HFFc6 (cell line): ENCODE results near the gene TMPRSS9. TPM values are rescaled to one million over a fixed set of nuclear protein-coding genes. Genes with fewer than 3 reads are reported as not detected.

Experiments used
- DNase-seq: peaks from one replicate; pipeline ENCODE4 v3.0.0-alpha.2; 2018
- H3K27ac Mint-ChIP-seq: 2 replicates; pipeline ENCODE4 v1.8.0; 2020; ENCODE audit warnings: mild to moderate bottlenecking, mixed read lengths
- H3K27me3 Mint-ChIP-seq: 2 replicates; pipeline ENCODE4 v1.8.0; 2021; ENCODE audit warnings: mild to moderate bottlenecking, moderate library complexity, mixed read lengths; ENCODE audit not compliant: insufficient read depth
- H3K36me3 Mint-ChIP-seq: 2 replicates; pipeline ENCODE4 v1.8.0; 2021; ENCODE audit warnings: low read depth, mixed read lengths
- H3K4me1 Mint-ChIP-seq: 2 replicates; pipeline ENCODE4 v1.8.0; 2020; ENCODE audit warnings: low read depth, mixed read lengths
- H3K4me3 Mint-ChIP-seq: 2 replicates; pipeline ENCODE4 v1.8.0; 2020; ENCODE audit warnings: mild to moderate bottlenecking, moderate library complexity, mixed read lengths
- H3K9me3 Mint-ChIP-seq: 2 replicates; pipeline ENCODE4 v1.8.0; 2020; ENCODE audit warnings: mild to moderate bottlenecking, mixed read lengths
- CTCF ChIP-seq: fragments of 200-600 bp; sonication (generic); IDR thresholded peaks from 2 replicates; pipeline ENCODE4 v1.5.0; 2021; ENCODE audit warnings: antibody characterized with exemption, mild to moderate bottlenecking
- total RNA-seq, 6 experiments: library from RNA; stranded (reverse); fragmentation: NEBNext Ultra II Directional; extraction: Animal tissue kit (Norgen Biotek cat#: 25700); gene quantifications; 2 replicates in 1 of 6; 3 replicates in 5 of 6; pipeline ENCODE4 v1.2.3, GENCODE V29; 2021

The TMPRSS9 gene
- total RNA-seq, 6 experiments from 2014 or later, result not detected

GRCh38 chr19:2451138-2451537 is 91.1 kb downstream of the TMPRSS9 start:
- no peak overlapping the region for H3K4me3 Mint-ChIP-seq
- H3K27me3 Mint-ChIP-seq, result peaks cover 3% of the 10 kb centered on the region
- peaks cover 5% of the 10 kb centered on the region for H3K36me3 Mint-ChIP-seq
- TF ChIP-seq CTCF, result no peak
- H3K27ac Mint-ChIP-seq, result no peak overlapping the region
- H3K4me1 Mint-ChIP-seq, result peaks cover 10% of the 10 kb centered on the region
- no peaks in the 10 kb centered on the region for H3K9me3 Mint-ChIP-seq
- no peak for DNase-seq

GRCh38 chr19:2451741-2452140 is 91.7 kb downstream of the TMPRSS9 start:
- TF ChIP-seq CTCF, result no peak
- Mint-ChIP-seq H3K9me3 (no peaks in the 10 kb centered on the region), H3K27me3 (peaks cover 3% of the 10 kb centered on the region), H3K27ac (no peak overlapping the region), H3K4me1 (peaks cover 10% of the 10 kb centered on the region), H3K36me3 (peaks cover 5% of the 10 kb centered on the region), H3K4me3 (no peak overlapping the region)
- no peak for DNase-seq

GRCh38 chr19:2453431-2454025 is 93.5 kb downstream of the TMPRSS9 start:
- H3K4me3 Mint-ChIP-seq, result no peak overlapping the region
- no peak overlapping the region for H3K27ac Mint-ChIP-seq
- peaks cover 19% of the 10 kb centered on the region for H3K4me1 Mint-ChIP-seq
- TF ChIP-seq CTCF, result no peak
- H3K36me3 Mint-ChIP-seq, result peaks cover 5% of the 10 kb centered on the region
- peaks cover 3% of the 10 kb centered on the region for H3K27me3 Mint-ChIP-seq
- no peaks in the 10 kb centered on the region for H3K9me3 Mint-ChIP-seq
- no peak for DNase-seq

GRCh38 chr19:2454199-2454961 is 94.3 kb downstream of the TMPRSS9 start:
- peaks cover 3% of the 10 kb centered on the region for H3K27me3 Mint-ChIP-seq
- H3K36me3 Mint-ChIP-seq, result peaks cover 5% of the 10 kb centered on the region
- H3K4me1 Mint-ChIP-seq, result peaks cover 19% of the 10 kb centered on the region
- no peaks in the 10 kb centered on the region for H3K9me3 Mint-ChIP-seq
- H3K4me3 Mint-ChIP-seq, result peak overlapping the region; percentile 89
- no peak for TF ChIP-seq CTCF
- DNase-seq, result no peak
- peak overlapping the region; percentile 58 for H3K27ac Mint-ChIP-seq

- no peak for DNase-seq
Observed at GRCh38 chr19:2454962-2455850, 95.1 kb downstream of the TMPRSS9 start.

More at GRCh38 chr19:2454962-2455850, 95.1 kb downstream of the TMPRSS9 start:
- Mint-ChIP-seq H3K9me3 (no peaks in the 10 kb centered on the region), H3K36me3 (peaks cover 1% of the 10 kb centered on the region), H3K27me3 (peaks cover 3% of the 10 kb centered on the region), H3K27ac (peak overlapping the region; percentile 58), H3K4me3 (peak overlapping the region; percentile 89), H3K4me1 (peaks cover 19% of the 10 kb centered on the region)
- TF ChIP-seq CTCF, result no peak
